ENCODE measurements around the gene ARF6.
A peak's percentile ranks its signal among the peaks of the same experiment; 100 is the strongest.
"Not testable (repeated sequence)": the region's sequence is repeated elsewhere in the genome, so short reads cannot be mapped to it uniquely, and the experiment has no call there.

ARF6 gene

DNA sequence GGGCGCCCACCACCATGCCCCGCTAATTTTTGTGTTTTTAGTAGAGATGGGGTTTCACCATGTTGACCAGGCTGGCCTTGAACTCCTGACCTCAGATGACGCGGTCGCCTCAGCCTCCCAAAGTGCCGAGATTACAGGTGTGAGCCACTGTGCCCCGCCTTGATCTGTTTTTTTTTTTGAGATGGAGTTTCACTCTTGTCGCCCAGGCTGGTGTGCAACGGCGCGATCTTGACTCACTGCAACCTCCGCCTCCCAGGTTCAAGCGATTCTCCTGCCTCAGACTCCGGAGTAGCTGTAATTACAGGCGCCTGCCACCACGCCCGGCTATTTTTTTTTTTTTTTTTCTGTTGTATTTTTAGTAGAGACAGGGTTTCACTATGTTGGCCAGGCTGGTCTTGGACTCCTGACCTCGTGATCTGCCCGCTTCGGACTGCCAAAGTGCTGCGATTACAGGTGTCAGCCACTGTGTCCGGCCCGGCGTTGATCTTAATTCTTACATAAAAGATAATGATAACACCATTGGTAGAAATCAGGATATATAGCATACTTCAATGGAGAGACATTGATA, 9.9 kb downstream of the ARF6 start:
- not testable (repeated sequence) for FAIRE-seq; DNase-seq (ENCODE audit: extremely low spot score, insufficient read length, low read depth)

DNA sequence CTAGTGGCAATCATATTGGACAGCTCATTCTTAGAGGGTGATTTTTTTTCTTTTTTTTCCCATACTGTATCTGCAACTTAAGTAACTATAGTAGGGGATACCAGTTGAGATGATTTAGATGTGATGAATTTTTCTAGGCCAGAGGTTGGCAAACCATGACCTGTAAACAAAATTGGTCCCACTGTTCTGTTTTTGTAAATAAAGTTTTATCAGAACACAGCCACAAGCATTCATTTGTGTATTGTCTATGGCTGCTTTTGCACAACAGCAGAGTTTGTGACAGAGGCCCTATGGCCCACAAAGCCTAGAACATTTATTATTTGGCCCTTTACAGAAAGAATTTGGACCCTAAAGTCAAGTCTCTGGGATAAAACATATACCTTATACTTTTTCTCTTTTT, 11.4 kb downstream of the ARF6 start:
- FAIRE-seq (no peak), DNase-seq (ENCODE audit: extremely low spot score, insufficient read length, low read depth) (no peak)

DNA sequence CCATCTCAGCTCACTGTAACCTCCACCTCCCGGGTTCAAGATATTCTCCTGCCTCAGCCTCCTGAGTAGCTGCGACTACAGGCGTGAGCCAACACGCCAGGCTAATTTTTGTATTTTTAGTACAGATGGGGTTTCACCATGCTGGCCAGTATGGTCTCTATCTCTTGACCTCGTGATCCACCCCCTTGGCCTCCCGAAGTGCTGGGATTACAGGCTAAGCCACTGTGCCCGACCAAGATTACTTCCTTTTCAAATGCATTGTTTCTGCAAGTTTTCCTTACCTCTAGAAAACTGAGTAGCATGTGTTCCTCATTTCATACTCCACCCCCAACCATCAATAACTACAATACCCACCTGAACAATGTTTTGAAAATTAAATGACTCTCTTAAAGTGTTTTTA, 13.1 kb downstream of the ARF6 start:
- FAIRE-seq (no peak), DNase-seq (ENCODE audit: extremely low spot score, insufficient read length, low read depth) (no peak)

DNA sequence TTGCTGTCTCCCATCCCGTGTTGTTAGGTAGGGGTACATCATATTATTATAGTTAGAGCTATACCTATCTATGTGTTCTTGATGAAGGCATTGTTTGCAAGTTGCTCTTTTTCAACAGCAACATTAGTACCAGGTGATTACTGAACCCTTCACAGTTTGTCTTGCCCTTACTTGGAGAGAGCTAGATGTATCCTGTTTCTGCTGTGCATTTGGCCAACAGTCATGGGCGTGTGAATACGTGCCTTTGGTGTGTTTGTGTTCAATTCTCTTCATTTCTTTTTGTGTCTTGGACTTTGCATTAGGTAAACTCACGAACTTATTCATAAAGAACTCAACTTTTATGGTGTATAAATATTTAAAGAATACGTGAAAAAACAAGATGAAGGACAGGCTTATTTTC, 14.3 kb downstream of the ARF6 start:
- no peak for FAIRE-seq
- no peak for DNase-seq (ENCODE audit: extremely low spot score, insufficient read length, low read depth)

DNA sequence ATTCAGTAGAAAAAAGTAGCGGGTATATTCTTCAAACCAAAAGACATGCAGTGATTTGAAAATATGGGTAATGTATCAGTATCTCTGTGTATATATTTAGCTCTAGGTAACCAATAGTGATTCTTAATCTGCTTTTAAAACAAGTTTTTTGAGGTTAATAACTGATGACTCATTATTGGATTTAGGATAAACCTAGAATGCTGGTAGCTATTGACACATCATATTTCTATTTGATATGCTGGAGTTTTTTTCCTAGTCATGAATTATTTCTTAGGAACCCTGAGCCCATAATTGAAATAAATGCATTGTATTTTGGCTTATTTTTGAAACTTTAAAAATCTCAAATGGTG, 15.5 kb downstream of the ARF6 start:
- no peak for DNase-seq (ENCODE audit: extremely low spot score, insufficient read length, low read depth)
- FAIRE-seq, result no peak

DNA sequence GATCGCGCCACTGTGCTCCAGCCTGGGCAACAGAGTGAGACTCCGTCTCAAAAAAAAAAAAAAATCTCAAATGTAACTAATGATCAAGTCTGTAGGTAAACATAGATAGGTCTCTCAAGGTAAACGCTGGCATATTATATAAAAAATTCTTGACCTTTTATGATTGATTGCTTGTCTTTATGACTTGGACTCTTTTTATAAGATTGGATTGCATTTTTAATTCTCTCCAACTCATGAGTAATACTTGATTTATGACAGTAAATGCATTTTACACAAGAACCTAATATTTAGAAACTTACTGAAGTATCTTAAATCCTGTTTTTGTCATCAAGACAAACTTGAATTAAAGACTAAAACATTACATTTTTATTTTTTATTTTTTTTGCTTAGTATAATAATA, 16.1 kb downstream of the ARF6 start:
- no peak for DNase-seq (ENCODE audit: extremely low spot score, insufficient read length, low read depth)
- FAIRE-seq, result no peak

DNA sequence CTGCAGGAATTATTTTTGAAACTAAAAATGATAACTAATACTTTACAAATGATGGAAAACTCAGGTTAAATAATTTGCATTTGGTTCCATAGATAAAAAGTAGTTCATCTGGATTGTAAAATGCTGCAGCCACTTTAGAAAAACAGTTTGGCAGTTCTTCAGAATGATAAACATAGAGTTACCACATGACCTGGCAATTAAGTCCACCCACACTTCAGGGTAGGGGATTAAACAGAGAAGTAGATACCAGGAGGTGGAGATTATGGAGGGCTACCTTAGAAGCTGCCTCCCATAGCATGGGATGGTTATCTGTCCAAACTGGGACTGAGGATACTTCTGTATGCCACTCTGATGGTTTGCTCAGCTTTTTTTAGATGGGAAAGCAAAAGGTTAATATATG, 22.2 kb downstream of the ARF6 start:
- FAIRE-seq, result no peak
- no peak for DNase-seq (ENCODE audit: extremely low spot score, insufficient read length, low read depth)

DNA sequence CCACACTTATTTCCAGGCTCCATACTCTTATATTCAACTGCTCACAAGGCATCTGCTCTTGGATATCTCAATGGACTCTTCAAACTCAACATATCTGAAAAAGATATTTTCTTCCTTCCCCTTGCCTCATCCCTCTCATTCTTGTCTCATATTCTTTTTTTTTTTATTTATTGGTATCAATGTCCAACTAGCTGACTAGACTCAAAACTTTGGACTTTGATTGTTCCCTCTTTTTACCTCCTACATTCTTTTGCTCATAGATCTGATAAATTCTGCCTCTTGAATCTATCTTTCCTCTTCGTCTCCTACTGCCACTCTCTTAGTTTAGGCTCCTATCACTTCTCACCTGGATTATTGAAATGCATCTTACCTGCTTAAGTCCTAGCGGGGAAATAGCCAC, 25.8 kb downstream of the ARF6 start:
- DNase-seq (ENCODE audit: extremely low spot score, insufficient read length, low read depth), result no peak
- FAIRE-seq, result no peak

DNA sequence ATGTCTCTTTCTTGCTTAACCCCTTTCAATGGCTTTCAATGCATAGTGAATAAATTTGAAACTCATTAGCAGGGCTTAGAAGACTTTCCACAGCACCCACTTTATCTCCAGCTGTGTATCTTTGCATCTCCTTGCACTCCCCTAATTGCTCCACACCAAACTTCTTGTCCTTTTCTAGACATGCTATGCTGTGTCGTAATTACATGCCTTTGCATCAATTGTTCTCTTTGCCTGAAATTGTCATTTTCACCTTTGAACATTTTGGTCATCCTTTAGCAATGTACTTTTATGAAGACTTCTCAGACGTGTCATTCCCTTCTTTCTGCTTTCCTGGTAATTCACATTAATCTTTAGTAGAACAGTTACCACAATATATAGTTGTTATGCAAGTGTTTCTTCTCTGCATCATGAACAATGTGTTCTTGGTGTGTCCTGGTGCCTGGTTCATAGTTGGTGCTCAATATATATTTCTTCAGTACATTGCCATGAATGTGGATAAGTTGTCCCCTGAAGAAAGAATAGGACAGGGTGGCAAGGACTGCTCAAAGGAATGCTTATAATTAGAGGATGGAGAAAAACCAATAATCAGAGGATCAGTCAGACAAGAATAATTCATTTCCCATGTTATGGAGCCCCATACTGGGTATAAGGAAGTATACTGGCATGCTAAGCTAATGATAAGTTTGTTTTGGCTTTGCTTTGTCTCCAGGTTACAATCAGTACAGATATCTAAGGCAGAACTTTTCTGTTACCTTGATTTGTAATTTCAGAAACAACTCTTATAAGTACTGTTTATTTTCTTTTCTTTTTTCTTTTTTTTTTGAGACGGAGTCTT, 27.2 kb downstream of the ARF6 start:
- DNase-seq (ENCODE audit: extremely low spot score, insufficient read length, low read depth), result no peak

DNA sequence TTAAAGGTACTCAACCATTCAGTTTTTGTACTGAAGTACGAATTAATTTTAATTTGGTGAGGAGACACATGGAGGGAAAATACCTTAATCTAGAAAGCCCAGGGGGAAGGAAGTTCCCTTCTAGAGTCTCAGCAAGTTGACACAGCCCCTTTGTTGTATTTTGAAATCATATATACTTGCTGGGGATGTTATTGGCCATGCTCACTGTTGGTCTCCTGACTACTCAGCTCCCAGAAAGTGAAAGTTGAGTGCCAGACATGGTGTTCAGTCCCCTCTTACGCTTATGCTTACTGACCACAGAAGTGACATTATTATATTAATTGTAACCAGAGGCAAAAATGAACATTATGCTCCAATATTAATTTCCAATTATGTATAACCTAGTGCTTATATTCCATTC, 28.1 kb downstream of the ARF6 start:
- FAIRE-seq, result peak; percentile 21

More for the DNA sequence above, 27.2 kb downstream of the ARF6 start:
- FAIRE-seq, result no peak

DNA sequence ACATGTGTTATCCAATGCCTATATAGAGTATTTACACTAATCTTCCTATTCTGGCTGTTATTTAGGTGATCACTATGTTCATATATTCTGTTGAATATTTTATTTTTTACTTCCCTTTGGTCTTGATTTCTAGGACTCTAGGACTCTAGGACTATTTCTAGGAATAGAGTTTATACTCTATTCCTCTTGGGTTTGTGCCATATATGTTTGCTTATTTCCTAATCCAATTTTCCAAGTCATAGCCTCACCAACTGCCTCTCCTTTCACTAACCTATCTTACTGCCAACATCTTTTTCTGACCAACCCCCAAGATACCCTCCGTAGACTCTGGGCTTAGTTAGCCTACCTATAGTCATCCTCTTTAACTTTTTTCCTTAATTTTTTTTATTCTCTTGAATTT, 28.5 kb downstream of the ARF6 start:
- DNase-seq (ENCODE audit: extremely low spot score, insufficient read length, low read depth), result no peak

More for the DNA sequence above, 28.1 kb downstream of the ARF6 start:
- no peak for DNase-seq (ENCODE audit: extremely low spot score, insufficient read length, low read depth)

DNA sequence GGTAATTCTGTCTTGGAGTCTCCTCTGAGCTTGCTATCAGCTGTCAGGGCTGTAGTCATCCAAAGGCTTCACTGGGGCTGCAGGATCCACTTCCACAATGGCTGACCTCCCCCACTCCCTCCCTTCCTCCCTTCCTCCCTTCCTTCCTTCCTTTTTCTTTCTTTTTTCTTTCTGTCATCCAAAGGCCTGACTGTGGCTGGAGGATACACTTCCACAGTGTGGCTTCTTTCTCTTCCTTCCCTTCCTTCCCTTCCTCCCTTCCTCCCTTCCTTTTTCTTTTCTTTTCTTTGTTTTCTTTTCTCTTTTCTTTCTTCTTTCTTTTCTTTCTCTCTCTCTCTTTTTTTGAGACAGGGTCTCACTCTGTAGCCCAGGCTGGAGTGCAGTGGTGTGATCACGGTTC, 30.6 kb downstream of the ARF6 start:
- no peak for FAIRE-seq
- DNase-seq (ENCODE audit: extremely low spot score, insufficient read length, low read depth), result no peak

More for the DNA sequence above, 28.5 kb downstream of the ARF6 start:
- FAIRE-seq, result no peak

DNA sequence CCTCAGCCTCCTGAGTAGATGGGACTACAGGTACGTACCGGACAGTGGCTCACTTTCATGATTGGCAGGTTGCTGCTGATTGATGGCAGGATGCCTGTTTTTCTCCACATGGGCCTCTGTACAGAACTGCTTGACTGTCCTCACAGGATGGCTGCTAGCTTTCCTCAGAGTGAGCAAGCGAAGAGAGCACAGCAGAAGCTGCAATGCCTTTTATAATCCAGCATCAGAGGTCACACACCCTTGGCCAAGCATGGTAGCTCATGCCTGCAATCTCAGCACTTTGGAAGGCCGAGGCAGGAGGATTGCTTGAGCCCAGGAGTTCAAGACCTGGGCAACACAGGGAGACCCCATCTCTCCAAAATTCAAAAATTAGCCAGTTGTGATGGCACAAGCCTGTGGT, 31.0 kb downstream of the ARF6 start:
- DNase-seq (ENCODE audit: extremely low spot score, insufficient read length, low read depth), result no peak

DNA sequence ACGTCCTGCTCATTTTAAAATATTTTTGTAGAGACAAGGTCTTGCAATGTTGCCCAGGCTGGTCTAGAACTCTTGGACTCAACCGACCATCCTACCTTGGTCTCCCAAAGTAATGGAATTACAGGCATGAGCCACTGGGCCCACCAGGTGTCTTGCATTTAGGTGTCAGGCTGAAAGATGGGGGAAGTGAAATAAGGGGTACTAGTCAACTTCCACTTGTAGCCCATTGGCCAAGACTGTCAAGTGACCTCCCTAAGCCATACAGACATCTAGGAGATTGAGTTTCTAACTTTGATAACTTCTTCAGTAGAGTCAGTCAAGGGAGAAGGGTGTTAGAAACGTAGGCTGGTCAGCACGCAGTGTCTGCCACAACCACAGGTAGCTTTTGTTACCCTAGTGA, 32.0 kb downstream of the ARF6 start:
- DNase-seq (ENCODE audit: extremely low spot score, insufficient read length, low read depth), result no peak
- FAIRE-seq, result no peak

More for the DNA sequence above, 31.0 kb downstream of the ARF6 start:
- FAIRE-seq, result no peak

DNA sequence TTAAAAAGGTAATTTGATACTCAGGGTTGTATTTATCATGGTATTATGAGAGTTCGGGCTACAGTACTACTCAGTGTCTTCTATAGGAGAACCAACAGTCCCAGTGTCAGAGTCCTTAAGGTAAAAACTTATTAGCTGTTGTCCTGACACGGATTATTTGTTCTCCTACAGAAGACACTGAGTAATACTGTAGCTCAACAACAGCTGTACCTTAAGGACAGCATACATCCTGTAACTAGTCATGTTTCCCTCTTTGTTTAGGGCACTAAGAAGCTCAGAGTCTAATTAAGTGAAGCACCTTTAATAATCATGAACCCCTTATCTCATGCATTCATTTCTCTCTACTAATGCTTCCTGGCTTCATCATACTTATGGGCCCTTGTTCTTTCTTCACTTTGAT, 33.9 kb downstream of the ARF6 start:
- FAIRE-seq, result no peak

DNA sequence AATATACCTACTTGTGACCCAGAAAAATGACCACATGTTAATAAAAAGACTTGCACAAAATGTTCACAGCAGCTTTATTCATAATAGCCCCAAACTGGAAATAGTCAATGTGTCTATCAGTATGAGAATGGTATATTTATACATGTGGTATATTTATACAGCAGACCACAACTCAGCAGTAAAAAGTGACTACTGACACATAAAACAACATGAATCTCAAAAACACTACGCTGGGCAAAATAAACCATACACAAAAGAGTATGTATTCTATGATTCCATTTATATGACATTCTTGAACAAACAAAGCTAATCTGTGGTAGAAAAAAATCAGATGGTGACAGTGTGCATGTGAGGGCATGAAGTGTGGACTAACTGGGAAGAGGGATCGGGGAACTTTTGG, 35.1 kb downstream of the ARF6 start:
- no peak for DNase-seq (ENCODE audit: extremely low spot score, insufficient read length, low read depth)
- FAIRE-seq, result no peak

More for the DNA sequence above, 33.9 kb downstream of the ARF6 start:
- no peak for DNase-seq (ENCODE audit: extremely low spot score, insufficient read length, low read depth)

DNA sequence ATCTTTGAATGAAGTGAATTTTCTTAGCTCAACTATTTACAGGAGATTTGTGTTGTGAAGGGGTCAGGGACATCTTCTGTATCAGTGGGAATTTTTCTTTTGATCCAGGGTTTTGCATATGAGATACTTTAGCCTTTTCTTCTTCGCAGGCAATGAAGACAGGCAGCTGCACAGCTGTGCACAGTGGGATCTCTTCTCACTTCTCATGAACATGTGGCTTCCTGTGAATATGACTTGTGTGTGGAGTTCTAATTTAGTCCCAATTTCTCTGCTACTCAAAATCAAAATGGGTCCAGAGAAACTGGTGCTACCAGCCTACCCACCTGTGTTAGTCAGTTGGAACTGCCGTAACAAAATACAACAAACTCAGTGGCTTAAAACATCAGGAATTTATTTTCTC, 37.8 kb downstream of the ARF6 start:
- no peak for FAIRE-seq
- no peak for DNase-seq (ENCODE audit: extremely low spot score, insufficient read length, low read depth)

DNA sequence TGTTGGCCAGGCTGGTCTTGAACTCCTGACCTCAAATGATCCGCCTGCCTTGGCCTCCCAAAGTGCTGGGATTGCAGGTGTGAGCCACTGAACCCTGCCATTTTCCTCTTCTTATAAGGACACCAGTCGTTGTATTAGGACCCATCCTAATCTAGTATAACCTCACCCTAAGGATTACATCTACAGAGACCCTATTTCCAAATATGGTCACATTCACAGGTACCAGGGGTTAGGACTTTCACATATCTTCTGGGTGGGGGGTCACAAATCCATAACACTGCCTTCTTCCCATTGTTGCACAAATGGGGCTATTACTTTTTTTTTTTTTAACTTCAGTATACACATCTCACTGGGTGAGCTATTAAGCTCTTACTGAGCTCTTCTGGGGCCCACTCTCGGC, 38.6 kb downstream of the ARF6 start:
- DNase-seq (ENCODE audit: extremely low spot score, insufficient read length, low read depth), result no peak
- no peak for FAIRE-seq

DNA sequence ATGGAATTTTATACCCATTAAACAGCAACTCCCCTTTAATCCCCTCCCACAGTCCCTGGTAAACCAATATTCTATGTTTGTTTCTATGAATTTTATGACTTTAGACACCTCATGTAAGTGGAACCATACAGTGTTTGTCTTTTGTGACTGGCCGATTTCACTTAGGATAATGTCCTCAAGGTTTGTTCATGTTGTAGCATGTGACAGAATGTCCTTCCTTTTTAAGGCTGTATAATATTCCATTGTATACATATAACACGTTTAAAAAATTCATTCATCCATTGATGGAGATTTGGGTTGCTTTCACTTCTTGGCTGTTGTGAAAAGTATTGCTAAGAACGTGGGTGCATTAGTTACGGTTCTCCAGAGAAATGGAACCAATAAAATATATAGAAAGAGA, 40.2 kb downstream of the ARF6 start:
- FAIRE-seq (no peak), DNase-seq (ENCODE audit: extremely low spot score, insufficient read length, low read depth) (no peak)

DNA sequence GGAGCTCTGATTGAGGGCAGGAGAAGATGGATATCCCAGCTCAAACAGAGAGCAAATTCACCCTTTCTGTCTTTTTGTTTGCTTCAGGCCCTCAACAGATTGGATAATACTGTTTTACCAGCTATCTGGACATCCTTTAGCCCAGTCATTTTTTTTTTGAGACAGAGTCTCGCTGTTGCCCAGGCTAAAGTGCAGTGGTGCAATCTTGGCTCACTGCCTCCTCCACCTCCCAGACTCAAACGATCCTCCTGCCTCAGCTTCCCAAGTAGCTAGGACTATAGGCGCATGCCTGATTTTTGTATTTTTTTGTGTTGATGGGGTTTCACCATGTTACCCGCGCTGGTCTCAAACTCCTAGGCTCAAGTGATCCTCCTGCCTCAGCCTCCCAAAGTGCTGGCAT, 40.8 kb downstream of the ARF6 start:
- FAIRE-seq, result no peak
- DNase-seq (ENCODE audit: extremely low spot score, insufficient read length, low read depth), result no peak

DNA sequence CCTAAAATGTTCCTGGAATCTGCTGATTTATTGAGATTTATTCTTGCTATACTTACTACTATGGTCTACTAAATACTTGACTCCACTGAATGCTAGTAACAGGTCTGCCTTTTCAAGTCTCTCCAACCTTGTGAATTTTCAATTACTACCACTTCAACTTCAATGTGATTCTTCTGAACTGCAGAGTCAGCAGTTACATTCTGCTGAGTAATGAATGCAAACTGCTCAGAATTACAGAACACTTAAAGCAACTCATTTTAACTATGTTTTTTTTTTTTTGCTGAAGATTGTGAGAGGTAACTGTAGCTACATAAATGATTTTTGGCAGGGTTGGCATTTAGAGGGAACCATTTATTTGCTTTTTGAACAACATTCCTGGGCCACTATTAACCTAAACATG, 41.8 kb downstream of the ARF6 start:
- no peak for DNase-seq (ENCODE audit: extremely low spot score, insufficient read length, low read depth)

DNA sequence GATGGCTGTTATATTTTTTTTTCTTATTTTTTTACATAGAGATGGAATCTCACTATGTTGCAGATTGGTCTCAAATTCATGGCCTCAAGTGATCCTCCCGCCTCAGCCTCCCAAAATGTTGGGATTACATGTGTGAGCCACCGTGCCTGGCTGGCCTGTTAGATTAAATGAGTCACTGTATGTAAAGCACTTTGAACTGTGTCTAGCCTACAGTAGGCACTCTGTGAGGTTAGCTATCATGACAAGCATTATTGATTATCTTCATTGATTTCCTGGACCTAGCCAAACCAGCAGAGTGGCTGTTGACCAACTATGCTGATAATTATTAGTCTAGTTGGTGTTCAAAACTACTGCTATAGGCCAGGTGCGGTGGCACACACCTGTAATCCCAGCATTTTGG, 42.6 kb downstream of the ARF6 start:
- FAIRE-seq (no peak), DNase-seq (ENCODE audit: extremely low spot score, insufficient read length, low read depth) (no peak)

More for the DNA sequence above, 41.8 kb downstream of the ARF6 start:
- FAIRE-seq, result no peak

Data from GM18507 (cell line).